Neural progenitor cell (in vitro differentiated cells): ENCODE measurements around the gene KRT3. TPM values are rescaled to one million over a fixed set of nuclear protein-coding genes. Genes with fewer than 3 reads are reported as not detected.

Experiments
- DNase-seq: peaks from one replicate; pipeline ENCODE4 v3.0.0-alpha.2; 2016; ENCODE audit warnings: low spot score
- H2AFZ ChIP-seq: fragments of 200-600 bp; sonication (generic); replicated peaks from 2 replicates; pipeline ENCODE4 v1.6.1; 2016; ENCODE audit warnings: antibody characterized with exemption
- H3F3A ChIP-seq: fragments of 200-600 bp; sonication (generic); 2 replicates; pipeline ENCODE4 v1.6.1; 2016; ENCODE audit warnings: antibody characterized with exemption, low read depth
- H3K27ac ChIP-seq: fragments of 200-600 bp; sonication (generic); 2 replicates; pipeline ENCODE4 v1.5.1; 2016; ENCODE audit warnings: mild to moderate bottlenecking
- H3K27me3 ChIP-seq: fragments of 200-600 bp; sonication (generic); 2 replicates; pipeline ENCODE4 v1.6.1; 2016; ENCODE audit warnings: mild to moderate bottlenecking, moderate library complexity
- H3K36me3 ChIP-seq: fragments of 200-600 bp; sonication (generic); 2 replicates; pipeline ENCODE4 v1.5.1; 2016
- H3K4me1 ChIP-seq: fragments of 200-600 bp; sonication (generic); 2 replicates; pipeline ENCODE4 v1.6.1; 2016; ENCODE audit warnings: mixed run types
- H3K4me2 ChIP-seq: fragments of 200-600 bp; sonication (generic); 2 replicates; pipeline ENCODE4 v1.6.1; 2016
- H3K4me3 ChIP-seq: fragments of 200-600 bp; sonication (generic); 2 replicates; pipeline ENCODE4 v1.5.1; 2016
- H3K79me2 ChIP-seq: fragments of 200-600 bp; sonication (generic); 2 replicates; pipeline ENCODE4 v1.6.1; 2016; ENCODE audit warnings: low read depth
- H3K9ac ChIP-seq: fragments of 200-600 bp; sonication (generic); 2 replicates; pipeline ENCODE4 v1.6.1; 2016
- H3K9me3 ChIP-seq: fragments of 200-600 bp; sonication (generic); 2 replicates; pipeline ENCODE4 v1.5.1; 2016; ENCODE audit warnings: low read depth
- H4K20me1 ChIP-seq: fragments of 200-600 bp; sonication (generic); 2 replicates; pipeline ENCODE4 v1.6.1; 2016; ENCODE audit warnings: low read depth
- H3K27ac Mint-ChIP-seq: 3 replicates; pipeline ENCODE4 v1.8.0; 2021; ENCODE audit warnings: mixed read lengths
- H3K27me3 Mint-ChIP-seq: 2 replicates; pipeline ENCODE4 v1.8.0; 2022; ENCODE audit warnings: low read depth, mild to moderate bottlenecking, inconsistent platforms, moderate library complexity, mixed read lengths; ENCODE audit not compliant: insufficient read depth
- H3K36me3 Mint-ChIP-seq: 3 replicates; pipeline ENCODE4 v1.8.0; 2021; ENCODE audit warnings: mixed read lengths
- H3K4me1 Mint-ChIP-seq: 3 replicates; pipeline ENCODE4 v1.8.0; 2021; ENCODE audit warnings: mixed read lengths
- H3K4me3 Mint-ChIP-seq: 3 replicates; pipeline ENCODE4 v1.8.0; 2021; ENCODE audit warnings: mild to moderate bottlenecking, moderate library complexity, mixed read lengths
- H3K9me3 Mint-ChIP-seq: 3 replicates; pipeline ENCODE4 v1.8.0; 2020; ENCODE audit warnings: mixed read lengths
- CTCF ChIP-seq: fragments of 200-600 bp; sonication (generic); IDR thresholded peaks from 2 replicates; pipeline ENCODE4 v1.5.1; 2017; ENCODE audit warnings: antibody characterized with exemption, mild to moderate bottlenecking
- EZH2 ChIP-seq: fragments of 200-600 bp; sonication (generic); IDR thresholded peaks from 2 replicates; pipeline ENCODE4 v1.6.1; 2017; ENCODE audit warnings: antibody characterized with exemption, mild to moderate bottlenecking, moderate library complexity
- EZH2phosphoT487 ChIP-seq: fragments of 200-600 bp; sonication (generic); IDR thresholded peaks from 2 replicates; pipeline ENCODE4 v1.6.1; 2017; ENCODE audit warnings: antibody characterized with exemption
- total RNA-seq: library from RNA; depleted of rRNA; stranded (reverse); fragments of >200 nt; gene quantifications from 2 replicates; pipeline ENCODE4 v1.2.3, GENCODE V29; 2015; ENCODE audit warnings: low replicate concordance

The KRT3 gene
- total RNA-seq, 1 donor from 2014 or later = not detected

DNA sequence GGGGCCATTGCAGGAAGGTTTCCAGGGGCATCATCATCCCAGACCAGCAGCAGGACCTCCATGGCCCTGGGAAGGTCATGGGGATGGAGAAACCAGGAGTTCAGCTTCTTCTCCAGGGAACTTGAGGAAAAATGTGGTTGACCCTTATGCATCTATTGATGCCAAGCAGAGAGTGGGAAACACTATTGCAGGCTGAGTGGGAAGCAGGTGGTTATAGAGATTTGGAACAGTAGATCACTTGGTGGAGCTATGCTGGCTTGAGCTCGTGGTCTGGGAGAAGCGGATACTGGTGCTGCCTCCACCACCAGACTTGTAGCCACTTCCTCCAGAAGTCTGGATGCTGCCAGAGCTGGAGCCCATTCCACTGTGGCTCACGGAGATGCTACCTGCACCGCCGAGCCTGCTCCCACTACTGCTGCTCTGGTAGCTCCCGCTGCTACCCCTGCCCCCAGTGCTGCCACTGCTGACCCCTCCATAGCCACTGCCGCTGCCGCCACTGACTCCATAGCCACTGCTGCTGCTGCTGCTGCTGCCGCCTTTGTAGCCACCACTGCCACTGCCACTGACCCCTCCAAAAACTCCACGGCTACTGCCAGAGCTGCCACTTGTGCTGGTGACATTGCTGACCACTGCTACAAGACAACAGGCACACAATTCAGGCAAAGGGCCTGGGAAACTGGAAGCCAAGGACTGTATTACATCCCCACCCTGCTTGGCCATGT, 27.3 kb downstream of the KRT3 start:
- no peak for DNase-seq
- Mint-ChIP-seq H3K9me3 (peaks cover 2% of the 10 kb centered on the region), H3K27ac (no peak overlapping the region), H3K27me3 (peaks cover 6% of the 10 kb centered on the region), H3K4me3 (no peak overlapping the region), H3K4me1 (no peaks in the 10 kb centered on the region), H3K36me3 (no peaks in the 10 kb centered on the region)
- TF ChIP-seq EZH2 (no peak), CTCF (no peak), EZH2phosphoT487 (no peak)
- Histone ChIP-seq H3K9me3 (no peaks in the 10 kb centered on the region), H3K4me2 (no peak overlapping the region), H3K79me2 (no peaks in the 10 kb centered on the region), H3F3A (no peaks in the 10 kb centered on the region), H3K36me3 (no peaks in the 10 kb centered on the region), H4K20me1 (no peaks in the 10 kb centered on the region), H3K9ac (no peak overlapping the region), H3K27me3 (peaks cover 21% of the 10 kb centered on the region), H3K4me3 (no peak overlapping the region), H3K27ac (no peak overlapping the region), H2AFZ (no peak overlapping the region), H3K4me1 (no peaks in the 10 kb centered on the region)

DNA sequence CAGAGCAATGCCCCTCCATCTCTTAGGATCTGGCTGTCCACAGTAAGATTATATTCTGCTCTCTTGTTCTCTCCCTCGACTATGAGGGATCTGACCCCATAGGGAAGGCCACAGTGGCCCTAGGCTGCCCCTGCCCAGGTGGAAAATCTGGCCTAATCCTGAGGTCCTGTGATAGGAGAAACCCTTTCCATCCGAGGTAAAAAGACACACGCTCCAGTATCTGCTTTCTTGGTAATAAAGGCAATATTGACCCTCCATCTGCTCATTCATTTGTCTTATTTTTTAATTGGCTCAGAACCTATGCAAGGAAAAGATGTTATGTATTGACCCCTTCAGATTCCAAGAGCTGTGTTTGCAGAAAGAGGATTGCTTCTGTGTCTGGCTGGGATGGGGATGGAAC, 28.5 kb downstream of the KRT3 start:
- no peak overlapping the region for H3K27ac Mint-ChIP-seq
- no peak for DNase-seq
- H3K36me3 Mint-ChIP-seq = no peaks in the 10 kb centered on the region
- Histone ChIP-seq H3K27ac (no peak overlapping the region), H3K27me3 (peaks cover 25% of the 10 kb centered on the region), H3K79me2 (no peaks in the 10 kb centered on the region), H3K4me1 (no peaks in the 10 kb centered on the region), H3F3A (no peaks in the 10 kb centered on the region), H3K4me2 (no peak overlapping the region), H3K36me3 (no peaks in the 10 kb centered on the region), H3K4me3 (no peak overlapping the region), H4K20me1 (no peaks in the 10 kb centered on the region), H3K9me3 (no peaks in the 10 kb centered on the region), H2AFZ (no peak overlapping the region), H3K9ac (no peak overlapping the region)
- H3K4me3 Mint-ChIP-seq = no peak overlapping the region
- no peaks in the 10 kb centered on the region for H3K4me1 Mint-ChIP-seq
- H3K9me3 Mint-ChIP-seq = peaks cover 2% of the 10 kb centered on the region
- H3K27me3 Mint-ChIP-seq = peaks cover 4% of the 10 kb centered on the region
- TF ChIP-seq EZH2 = no peak
- no peak for TF ChIP-seq CTCF
- no peak for TF ChIP-seq EZH2phosphoT487

GRCh38 chr12:52767020-52767379, 28.9 kb downstream of the KRT3 start:
- Mint-ChIP-seq H3K9me3 (peaks cover 2% of the 10 kb centered on the region), H3K4me1 (no peaks in the 10 kb centered on the region), H3K36me3 (no peaks in the 10 kb centered on the region), H3K27me3 (peaks cover 4% of the 10 kb centered on the region), H3K4me3 (no peak overlapping the region), H3K27ac (no peak overlapping the region)
- Histone ChIP-seq H3K4me3 (no peak overlapping the region), H3K9ac (no peak overlapping the region), H4K20me1 (no peaks in the 10 kb centered on the region), H3K9me3 (no peaks in the 10 kb centered on the region), H3F3A (no peaks in the 10 kb centered on the region), H3K79me2 (no peaks in the 10 kb centered on the region), H2AFZ (no peak overlapping the region), H3K4me1 (no peaks in the 10 kb centered on the region), H3K4me2 (no peak overlapping the region), H3K27ac (no peak overlapping the region), H3K27me3 (peaks cover 25% of the 10 kb centered on the region), H3K36me3 (no peaks in the 10 kb centered on the region)
- TF ChIP-seq EZH2 = no peak
- no peak for TF ChIP-seq CTCF
- TF ChIP-seq EZH2phosphoT487 = no peak
- no peak for DNase-seq
